IMR-90 (cell line): ENCODE measurements around the gene VAT1L. TPM values are rescaled to one million over a fixed set of nuclear protein-coding genes. Genes with fewer than 3 reads are reported as not detected.

ENCODE experiments used
- ATAC-seq: fragments of 200-7000 bp; cut with Tn5 transposase; 2 replicates; pipeline ENCODE4 v1.9.1; 2020; ENCODE audit warnings: low read depth, mild to moderate bottlenecking, moderate library complexity
- BruUV-seq: library from RNA; stranded (reverse); fragments of 400-500 nt; replicated peaks from 2 replicates; lab custom pipeline; 2021; lab: Mats Ljungman, UMichigan
- CTCF ChIA-PET: fragments of 300-600 bp; formaldehyde crosslinking; extraction: SDS; loops from one replicate; lab custom pipeline; 2021; ENCODE audit warnings: antibody characterized with exemption; lab: Yijun Ruan, JAX
- POLR2A ChIA-PET: fragments of 300-600 bp; sonication (Branson Sonifier 250); formaldehyde crosslinking; loops from one replicate; lab custom pipeline; 2022; ENCODE audit warnings: antibody characterized with exemption; ENCODE audit not compliant: unreplicated experiment; lab: Charles Lee
- DNase-seq: peaks from one replicate; pipeline ENCODE4 v3.0.0; 2013
- H2AFZ ChIP-seq: replicated peaks from 2 replicates; pipeline ENCODE3; 2013; ENCODE audit warnings: low read length, mild to moderate bottlenecking; ENCODE audit not compliant: poor library complexity
- H2AK5ac ChIP-seq: 2 replicates; pipeline ENCODE4 v1.6.1; 2013; ENCODE audit warnings: low read depth, low read length, inconsistent platforms
- H2AK9ac ChIP-seq: replicated peaks from 2 replicates; pipeline ENCODE3; 2013; ENCODE audit warnings: mild to moderate bottlenecking, low read depth, low read length, moderate library complexity; ENCODE audit not compliant: poor library complexity
- H2BK120ac ChIP-seq: 2 replicates; pipeline ENCODE4 v1.6.1; 2013; ENCODE audit warnings: low read depth, low read length, inconsistent platforms
- H2BK15ac ChIP-seq: 3 replicates; pipeline ENCODE4 v1.6.1; 2013; ENCODE audit warnings: low read depth, low read length, inconsistent platforms
- H2BK20ac ChIP-seq: 2 replicates; pipeline ENCODE4 v1.6.1; 2013; ENCODE audit warnings: low read depth, mild to moderate bottlenecking, inconsistent platforms, low read length, moderate library complexity
- H2BK5ac ChIP-seq: 2 replicates; pipeline ENCODE4 v1.6.1; 2013; ENCODE audit warnings: mild to moderate bottlenecking, low read depth, low read length, inconsistent platforms; ENCODE audit not compliant: poor library complexity, severe bottlenecking
- H3K14ac ChIP-seq: replicated peaks from 2 replicates; pipeline ENCODE4 v1.6.1; 2013; ENCODE audit warnings: low read depth, low read length, inconsistent platforms
- H3K18ac ChIP-seq: 2 replicates; pipeline ENCODE4 v1.6.1; 2013; ENCODE audit warnings: low read depth, low read length, control low read depth
- H3K23ac ChIP-seq: 2 replicates; pipeline ENCODE4 v1.6.1; 2013; ENCODE audit warnings: low read depth, low read length, inconsistent platforms
- H3K27ac ChIP-seq: 2 replicates; pipeline ENCODE4 v1.5.1; 2013; ENCODE audit warnings: mild to moderate bottlenecking, control low read depth, low read length; ENCODE audit not compliant: insufficient read depth
- H3K27me3 ChIP-seq: 2 replicates; pipeline ENCODE4 v1.6.1; 2013; ENCODE audit warnings: low read length; ENCODE audit not compliant: control insufficient read depth, insufficient read depth
- H3K36me3 ChIP-seq: 2 replicates; pipeline ENCODE4 v1.6.1; 2013; ENCODE audit warnings: low read length, mixed read lengths; ENCODE audit not compliant: control insufficient read depth, insufficient read depth
- H3K4ac ChIP-seq: 2 replicates; pipeline ENCODE4 v1.6.1; 2013; ENCODE audit warnings: low read depth, low read length, inconsistent platforms
- H3K4me1 ChIP-seq: 2 replicates; pipeline ENCODE4 v1.6.1; 2013; ENCODE audit warnings: low read length, mixed read lengths; ENCODE audit not compliant: control insufficient read depth, insufficient read depth
- H3K4me2 ChIP-seq: 2 replicates; pipeline ENCODE4 v1.6.1; 2013; ENCODE audit warnings: low read depth, mild to moderate bottlenecking, control low read depth, low read length, moderate library complexity
- H3K4me3 ChIP-seq: 2 replicates; pipeline ENCODE4 v1.5.1; 2013; ENCODE audit warnings: low read depth, mild to moderate bottlenecking, control low read depth, low read length, moderate library complexity; ENCODE audit not compliant: insufficient read depth
- H3K56ac ChIP-seq: 2 replicates; pipeline ENCODE4 v1.6.1; 2013; ENCODE audit warnings: low read length, inconsistent platforms; ENCODE audit not compliant: insufficient read depth; ENCODE audit errors: extremely low read depth
- H3K79me1 ChIP-seq, 2 experiments: 2 replicates each; pipeline ENCODE4 v1.6.1; 2013; ENCODE audit warnings: low read length in 2 of 2, inconsistent platforms in 1 of 2, low read depth in 1 of 2
- H3K9ac ChIP-seq: 2 replicates; pipeline ENCODE4 v1.6.1; 2013; ENCODE audit warnings: low read depth, low read length, control low read depth
- H3K9me1 ChIP-seq: 2 replicates; pipeline ENCODE4 v1.6.1; 2013; ENCODE audit warnings: low read length, inconsistent platforms; ENCODE audit not compliant: insufficient read depth
- H3K9me3 ChIP-seq: 2 replicates; pipeline ENCODE4 v1.6.1; 2013; ENCODE audit warnings: low read length; ENCODE audit not compliant: control insufficient read depth, insufficient read depth
- H4K20me1 ChIP-seq: 2 replicates; pipeline ENCODE4 v1.6.1; 2013; ENCODE audit warnings: low read length, inconsistent platforms; ENCODE audit not compliant: insufficient read depth
- H4K5ac ChIP-seq: 2 replicates; pipeline ENCODE4 v1.6.1; 2013; ENCODE audit warnings: mild to moderate bottlenecking, low read depth, low read length, control low read depth
- H4K8ac ChIP-seq, 2 experiments: 2 replicates each; pipeline ENCODE4 v1.6.1; 2013; ENCODE audit warnings: low read depth in 2 of 2, low read length in 2 of 2, control low read depth in 1 of 2, inconsistent platforms in 1 of 2
- H4K91ac ChIP-seq: 2 replicates; pipeline ENCODE4 v1.6.1; 2013; ENCODE audit warnings: low read depth, low read length, inconsistent platforms; ENCODE audit not compliant: insufficient read depth
- MAFK ChIP-seq: IDR thresholded peaks from 2 replicates; pipeline ENCODE4 v1.6.1; 2012; ENCODE audit warnings: low read depth, low read length, improper control_type of control experiment
- POLR2A ChIP-seq: IDR thresholded peaks from 2 replicates; pipeline ENCODE4 v1.6.1; 2012; ENCODE audit warnings: mild to moderate bottlenecking, low read depth, low read length
- RAD21 ChIP-seq: IDR thresholded peaks from 2 replicates; pipeline ENCODE4 v1.6.1; 2012; ENCODE audit warnings: low read length, improper control_type of control experiment
- RFX5 ChIP-seq: IDR thresholded peaks from 2 replicates; pipeline ENCODE4 v1.8.0; 2012; ENCODE audit warnings: low read depth, mild to moderate bottlenecking, low read length, moderate library complexity
- WGBS, 2 experiments: methylation state at CpG; one replicate each; pipeline versions ENCODE4 v1.1.5 to v1.1.7; 2013; ENCODE audit warnings: missing lambda C conversion rate in 2 of 2; ENCODE audit not compliant: insufficient read length in 1 of 2; ENCODE audit errors: extremely low coverage in 2 of 2; 5-methylcytosine and 5-hydroxymethylcytosine counted together
- dilution Hi-C: fragments of 300-500 bp; cut with HindIII; formaldehyde crosslinking; loops from one replicate; pipeline ENCODE4 v1.14.3; 2018; ENCODE audit warnings: low sequenced_read_pairs; ENCODE audit not compliant: unreplicated experiment
- in situ Hi-C: fragments of 300-500 bp; cut with MboI; formaldehyde crosslinking; loops from 3 replicates; pipeline ENCODE4 v1.14.3; 2019; ENCODE audit warnings: low sequenced_read_pairs, inconsistent platforms, mixed read lengths
- intact Hi-C: fragments of 100-400 bp; cut with micrococcal nuclease; formaldehyde crosslinking; loops from 2 replicates; pipeline ENCODE4 v1.10.0; 2022
- polyA plus RNA-seq, 3 experiments: library from polyadenylated mRNA; depleted of rRNA; stranded (reverse); fragments of >200 nt; gene quantifications; 2 replicates each; pipeline ENCODE4 v1.2.3, GENCODE V29; 2012; ENCODE audit warnings: low replicate concordance in 1 of 3
- total RNA-seq: library from RNA; depleted of rRNA; stranded (reverse); fragments of >200 nt; gene quantifications from 2 replicates; pipeline ENCODE4 v1.2.3, GENCODE V29; 2012

The VAT1L gene
- total and polyA plus RNA-seq, 2 of the 4 experiments (the other 2 are of a cell fraction), result 15.4 to 18.5 TPM

DNA sequence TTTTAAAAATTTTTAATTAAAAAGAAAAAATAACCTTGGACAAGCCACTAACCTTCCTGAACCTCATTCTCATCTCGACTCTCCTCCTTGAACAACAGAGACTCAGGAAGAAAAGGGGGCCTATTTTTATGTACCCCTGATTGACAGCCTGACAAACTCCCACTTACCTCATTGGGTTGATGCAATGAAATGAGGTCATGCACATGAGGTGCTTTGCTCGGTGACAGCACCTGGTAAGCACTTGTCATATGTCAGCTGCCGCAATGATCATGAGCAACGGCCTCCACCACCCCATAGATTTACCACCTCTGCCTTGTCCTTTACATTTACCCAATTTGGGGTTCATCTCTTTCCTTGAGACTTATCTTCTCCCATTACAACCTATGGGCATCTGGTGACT is 167.9 kb downstream of the VAT1L start:
- BruUV-seq, result no TSS peak
- no CpG with 5 or more reads among the region's 4 CpGs for WGBS, 2 experiments
- no peak for ATAC-seq
- CTCF ChIA-PET, result no interaction called here
- intact Hi-C loops, result no loop called here
- Histone ChIP-seq H2BK5ac (no peak overlapping the region), H4K20me1 (no peaks in the 10 kb centered on the region), H3K27me3 (no peaks in the 10 kb centered on the region), H2AK5ac (no peak overlapping the region), H3K4me3 (no peak overlapping the region), H4K91ac (no peak overlapping the region), H2BK20ac (no peak overlapping the region), H3K23ac (no peak overlapping the region), H3K4me1 (no peaks in the 10 kb centered on the region), H4K8ac (no peak overlapping the region), H4K5ac (no peak overlapping the region), H2BK15ac (no peak overlapping the region), H2BK120ac (no peak overlapping the region), H2AK9ac (peak overlapping the region; percentile 51), H3K56ac (no peak overlapping the region), H3K9me3 (no peaks in the 10 kb centered on the region), H3K27ac (no peak overlapping the region), H2AFZ (no peak overlapping the region), H3K4me2 (no peak overlapping the region), H3K79me1 (no peaks in the 10 kb centered on the region), H3K14ac (no peak overlapping the region), H3K9ac (no peak overlapping the region), H3K9me1 (peaks cover 2% of the 10 kb centered on the region; the same call in 1 of the 2 replicates), H3K36me3 (no peaks in the 10 kb centered on the region), H3K18ac (no peak overlapping the region), H3K4ac (no peak overlapping the region)
- in situ Hi-C loops, result no loop called here
- no peak for TF ChIP-seq MAFK
- no peak for TF ChIP-seq RFX5
- TF ChIP-seq RAD21, result no peak
- no peak for TF ChIP-seq POLR2A
- dilution Hi-C loops, result no loop called here
- DNase-seq, result no peak
- POLR2A ChIA-PET, result no interaction called here
